HL-60 (cell line): ENCODE measurements around the gene COBLL1.

Source experiments
- CTCF ChIP-seq: IDR thresholded peaks from one replicate; pipeline ENCODE4 v1.5.1; 2011; ENCODE audit warnings: low read length, control low read depth, inconsistent platforms; ENCODE audit not compliant: insufficient read depth
- POLR2AphosphoS5 ChIP-seq: IDR thresholded peaks from 2 replicates; pipeline ENCODE4 v1.6.1; 2012; ENCODE audit warnings: low read depth

GRCh38 chr2:164760179-164760578, 81.4 kb downstream of the COBLL1 start:
- TF ChIP-seq CTCF (no peak), POLR2AphosphoS5 (no peak)
